ENCODE results near the gene CST6.

CST6 gene

GRCh38 chr11:65978391-65979238 is 33.2 kb upstream of the CST6 start:
- H3K79me1 ChIP-seq (replicated peaks; ENCODE audit: low read length, poor library complexity, severe bottlenecking) = peaks cover 2% of the 10 kb centered on the region
- H3K14ac ChIP-seq (ENCODE audit: low read length in 2 of 2) = no peak overlapping the region
- H3K9ac ChIP-seq (ENCODE audit: low read length) = no peak overlapping the region
- H3K36me3 ChIP-seq (ENCODE audit: control insufficient read depth in 1 of 2, insufficient read depth in 2 of 2, low read depth in 1 of 2, low read length in 2 of 2) = peaks cover 45 to 71% of the 10 kb centered on the region in 2 experiments
- no peak overlapping the region for H4K8ac ChIP-seq (ENCODE audit: low read length)
- no peak overlapping the region for H2AFZ ChIP-seq (ENCODE audit: low read depth, low read length)
- H3K23ac ChIP-seq (ENCODE audit: low read length in 2 of 2) = no peak overlapping the region
- no peak overlapping the region for H3K4me3 ChIP-seq (ENCODE audit: insufficient read depth in 1 of 2, low read depth in 1 of 2, low read length in 2 of 2)
- H2BK15ac ChIP-seq (ENCODE audit: low read depth, poor library complexity, severe bottlenecking) = no peak overlapping the region
- DNase-seq = no peak
- no peaks in the 10 kb centered on the region for H3K9me3 ChIP-seq (ENCODE audit: control insufficient read depth, low read length)
- no peak overlapping the region for H2BK120ac ChIP-seq (ENCODE audit: low read depth, low read length)
- H3K4ac ChIP-seq (ENCODE audit: low read depth in 1 of 2, low read length in 2 of 2) = no peak overlapping the region
- H4K91ac ChIP-seq (ENCODE audit: low read length) = no peak overlapping the region
- no peak overlapping the region for H2BK12ac ChIP-seq (ENCODE audit: low read length in 2 of 2)
- no peak overlapping the region for H2AK5ac ChIP-seq (ENCODE audit: low read length, severe bottlenecking)
- no peaks in the 10 kb centered on the region for H3K4me1 ChIP-seq (ENCODE audit: control insufficient read depth, insufficient read depth, low read depth, low read length)
- WGBS = 98% methylated on average over 26 of the region's 34 CpGs
- H3K27ac ChIP-seq (ENCODE audit: low read length, poor library complexity, severe bottlenecking) = no peak overlapping the region
- H3K27me3 ChIP-seq (ENCODE audit: control insufficient read depth in 1 of 2, insufficient read depth in 1 of 2, low read length in 2 of 2) = no peaks in the 10 kb centered on the region
- H3K4me2 ChIP-seq (ENCODE audit: low read length, poor library complexity, severe bottlenecking) = no peak overlapping the region
- H2BK5ac ChIP-seq (ENCODE audit: low read depth, low read length, poor library complexity, severe bottlenecking) = no peak overlapping the region
- H3K18ac ChIP-seq (ENCODE audit: low read depth in 1 of 2, low read length in 2 of 2) = no peak overlapping the region

- H2AK5ac ChIP-seq (ENCODE audit: low read length, severe bottlenecking) = no peak overlapping the region
- H2BK12ac ChIP-seq (ENCODE audit: low read length in 2 of 2) = no peak overlapping the region
- no peak overlapping the region for H3K14ac ChIP-seq (ENCODE audit: low read length in 2 of 2)
- no peak overlapping the region for H2BK15ac ChIP-seq (ENCODE audit: low read depth, poor library complexity, severe bottlenecking)
- no peak overlapping the region for H3K27ac ChIP-seq (ENCODE audit: low read length, poor library complexity, severe bottlenecking)
- no peak overlapping the region for H3K23ac ChIP-seq (ENCODE audit: low read length in 2 of 2)
- no peak overlapping the region for H3K4me2 ChIP-seq (ENCODE audit: low read length, poor library complexity, severe bottlenecking)
- no peak overlapping the region for H4K8ac ChIP-seq (ENCODE audit: low read length)
- no peak overlapping the region for H2BK120ac ChIP-seq (ENCODE audit: low read depth, low read length)
- WGBS = 88% methylated on average over 9 of the region's 10 CpGs
- no peak overlapping the region for H2AFZ ChIP-seq (ENCODE audit: low read depth, low read length)
- no peak overlapping the region for H2BK5ac ChIP-seq (ENCODE audit: low read depth, low read length, poor library complexity, severe bottlenecking)
- no peak overlapping the region for H3K4me3 ChIP-seq (ENCODE audit: insufficient read depth in 1 of 2, low read depth in 1 of 2, low read length in 2 of 2)
- H4K91ac ChIP-seq (ENCODE audit: low read length) = no peak overlapping the region
- no peak overlapping the region for H3K9ac ChIP-seq (ENCODE audit: low read length)
- no peak overlapping the region for H3K18ac ChIP-seq (ENCODE audit: low read depth in 1 of 2, low read length in 2 of 2)
- H3K27me3 ChIP-seq (ENCODE audit: control insufficient read depth in 1 of 2, insufficient read depth in 1 of 2, low read length in 2 of 2) = no peaks in the 10 kb centered on the region
- DNase-seq = no peak
- no peak overlapping the region for H3K4ac ChIP-seq (ENCODE audit: low read depth in 1 of 2, low read length in 2 of 2)
- peaks cover 45 to 75% of the 10 kb centered on the region in 2 experiments for H3K36me3 ChIP-seq (ENCODE audit: control insufficient read depth in 1 of 2, insufficient read depth in 2 of 2, low read depth in 1 of 2, low read length in 2 of 2)
- H3K9me3 ChIP-seq (ENCODE audit: control insufficient read depth, low read length) = no peaks in the 10 kb centered on the region
- no peaks in the 10 kb centered on the region for H3K4me1 ChIP-seq (ENCODE audit: control insufficient read depth, insufficient read depth, low read depth, low read length)
- no peaks in the 10 kb centered on the region for H3K79me1 ChIP-seq (replicated peaks; ENCODE audit: low read length, poor library complexity, severe bottlenecking)
Measured at GRCh38 chr11:65979261-65979759, 32.5 kb upstream of the CST6 start.

- H2BK5ac ChIP-seq (ENCODE audit: low read depth, low read length, poor library complexity, severe bottlenecking) = no peak overlapping the region
- no peak overlapping the region for H2BK120ac ChIP-seq (ENCODE audit: low read depth, low read length)
- H4K91ac ChIP-seq (ENCODE audit: low read length) = no peak overlapping the region
- H2AFZ ChIP-seq (ENCODE audit: low read depth, low read length) = no peak overlapping the region
- no peak overlapping the region for H3K9ac ChIP-seq (ENCODE audit: low read length)
- H3K23ac ChIP-seq (ENCODE audit: low read length in 2 of 2) = no peak overlapping the region
- H3K4me2 ChIP-seq (ENCODE audit: low read length, poor library complexity, severe bottlenecking) = no peak overlapping the region
- H3K27ac ChIP-seq (ENCODE audit: low read length, poor library complexity, severe bottlenecking) = no peak overlapping the region
- H3K4ac ChIP-seq (ENCODE audit: low read depth in 1 of 2, low read length in 2 of 2) = no peak overlapping the region
- no peak overlapping the region for H2BK15ac ChIP-seq (ENCODE audit: low read depth, poor library complexity, severe bottlenecking)
- no peaks in the 10 kb centered on the region for H3K4me1 ChIP-seq (ENCODE audit: control insufficient read depth, insufficient read depth, low read depth, low read length)
- DNase-seq = no peak
- WGBS = 92% methylated on average over 12 of the region's 12 CpGs
- H4K8ac ChIP-seq (ENCODE audit: low read length) = no peak overlapping the region
- no peaks in the 10 kb centered on the region for H3K9me3 ChIP-seq (ENCODE audit: control insufficient read depth, low read length)
- no peak overlapping the region for H3K18ac ChIP-seq (ENCODE audit: low read depth in 1 of 2, low read length in 2 of 2)
- H2BK12ac ChIP-seq (ENCODE audit: low read length in 2 of 2) = no peak overlapping the region
- no peak overlapping the region for H2AK5ac ChIP-seq (ENCODE audit: low read length, severe bottlenecking)
- H3K14ac ChIP-seq (ENCODE audit: low read length in 2 of 2) = no peak overlapping the region
- peaks cover 37 to 62% of the 10 kb centered on the region in 2 experiments for H3K36me3 ChIP-seq (ENCODE audit: control insufficient read depth in 1 of 2, insufficient read depth in 2 of 2, low read depth in 1 of 2, low read length in 2 of 2)
- H3K4me3 ChIP-seq (ENCODE audit: insufficient read depth in 1 of 2, low read depth in 1 of 2, low read length in 2 of 2) = no peak overlapping the region
- no peaks in the 10 kb centered on the region for H3K79me1 ChIP-seq (replicated peaks; ENCODE audit: low read length, poor library complexity, severe bottlenecking)
- H3K27me3 ChIP-seq (ENCODE audit: control insufficient read depth in 1 of 2, insufficient read depth in 1 of 2, low read length in 2 of 2) = no peaks in the 10 kb centered on the region
Measured at GRCh38 chr11:65981101-65981740, 30.6 kb upstream of the CST6 start.

Data from mesenchymal stem cell (in vitro differentiated cells and primary cell).